ENCODE data around the gene SDF4. TPM values are rescaled to one million over a fixed set of nuclear protein-coding genes. Genes with fewer than 3 reads are reported as not detected.

Gene SDF4
- total and polyA plus RNA-seq, 2 of the 13 experiments (the other 11 are each of a cell fraction or from before 2014, with no cell fraction given): 80.8 to 107 TPM

DNA sequence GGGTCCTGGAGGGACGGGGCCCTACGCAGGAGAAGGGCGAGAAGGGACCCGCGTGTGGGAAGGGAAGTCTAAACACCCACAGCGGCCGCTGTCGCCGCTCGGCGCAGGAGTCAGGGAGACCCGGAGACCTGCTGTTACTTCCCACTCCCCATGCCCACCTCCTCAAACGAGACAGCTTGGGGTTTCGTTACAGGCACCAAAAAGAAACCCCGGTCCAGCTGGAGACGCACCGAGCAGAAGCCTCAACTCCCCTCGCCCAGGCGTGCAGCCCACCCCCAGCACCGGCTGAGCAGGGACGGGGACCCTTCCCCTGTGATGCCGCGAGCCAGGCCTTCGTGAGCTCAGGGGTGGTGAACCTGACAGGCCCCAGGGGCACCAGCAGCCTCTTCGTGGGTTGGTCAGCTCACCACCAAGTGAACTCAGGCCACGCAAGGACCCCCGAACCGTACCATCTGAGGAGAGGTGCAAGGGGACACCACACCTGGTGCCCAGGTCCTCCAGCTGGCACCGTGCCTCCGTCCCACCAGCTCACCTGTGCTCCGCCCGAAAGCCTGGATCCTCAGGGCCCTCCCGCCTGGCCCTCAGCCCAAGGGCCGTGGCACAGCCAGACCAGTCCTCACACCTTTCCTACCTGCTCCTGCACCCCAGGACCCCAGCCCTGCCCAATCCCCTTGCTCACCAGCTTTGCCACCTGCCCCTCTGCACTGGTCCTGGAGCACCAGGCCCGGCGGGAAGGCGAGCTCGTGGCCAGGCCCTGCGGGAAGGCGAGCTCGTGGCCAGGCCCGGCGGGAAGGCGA, 5.0 kb downstream of the SDF4 start:
- peak; percentile 53 for TF ChIP-seq RBFOX2 (IDR thresholded peaks at IDR 0.05; ENCODE audit: low read depth, low read length)
- no peak for TF ChIP-seq ZFP82 (CRISPR knock-in tag; IDR thresholded peaks at IDR 0.05; ENCODE audit: borderline replicate concordance)
- no peak for TF ChIP-seq ZNF446 (CRISPR knock-in tag; IDR thresholded peaks at IDR 0.05)
- no peak for TF ChIP-seq ZNF143 (CRISPR knock-in tag; IDR thresholded peaks at IDR 0.05)
- TF ChIP-seq AGO2 (optimal IDR thresholded peaks at IDR 0.05; ENCODE audit: low read depth, low read length): peak; percentile 8
- TF ChIP-seq, protein P1, sequence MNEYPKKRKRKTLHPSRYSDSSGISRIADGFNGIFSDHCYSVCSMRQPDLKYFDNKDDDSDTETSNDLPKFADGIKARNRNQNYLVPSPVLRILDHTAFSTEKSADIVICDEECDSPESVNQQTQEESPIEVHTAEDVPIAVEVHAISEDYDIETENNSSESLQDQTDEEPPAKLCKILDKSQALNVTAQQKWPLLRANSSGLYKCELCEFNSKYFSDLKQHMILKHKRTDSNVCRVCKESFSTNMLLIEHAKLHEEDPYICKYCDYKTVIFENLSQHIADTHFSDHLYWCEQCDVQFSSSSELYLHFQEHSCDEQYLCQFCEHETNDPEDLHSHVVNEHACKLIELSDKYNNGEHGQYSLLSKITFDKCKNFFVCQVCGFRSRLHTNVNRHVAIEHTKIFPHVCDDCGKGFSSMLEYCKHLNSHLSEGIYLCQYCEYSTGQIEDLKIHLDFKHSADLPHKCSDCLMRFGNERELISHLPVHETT (CRISPR knock-in tag; conservative IDR thresholded peaks at IDR 0.05): no peak
- TF ChIP-seq ZNF180 (CRISPR knock-in tag; IDR thresholded peaks at IDR 0.05; ENCODE audit: borderline replicate concordance, low read depth): no peak
- TF ChIP-seq, protein P2, sequence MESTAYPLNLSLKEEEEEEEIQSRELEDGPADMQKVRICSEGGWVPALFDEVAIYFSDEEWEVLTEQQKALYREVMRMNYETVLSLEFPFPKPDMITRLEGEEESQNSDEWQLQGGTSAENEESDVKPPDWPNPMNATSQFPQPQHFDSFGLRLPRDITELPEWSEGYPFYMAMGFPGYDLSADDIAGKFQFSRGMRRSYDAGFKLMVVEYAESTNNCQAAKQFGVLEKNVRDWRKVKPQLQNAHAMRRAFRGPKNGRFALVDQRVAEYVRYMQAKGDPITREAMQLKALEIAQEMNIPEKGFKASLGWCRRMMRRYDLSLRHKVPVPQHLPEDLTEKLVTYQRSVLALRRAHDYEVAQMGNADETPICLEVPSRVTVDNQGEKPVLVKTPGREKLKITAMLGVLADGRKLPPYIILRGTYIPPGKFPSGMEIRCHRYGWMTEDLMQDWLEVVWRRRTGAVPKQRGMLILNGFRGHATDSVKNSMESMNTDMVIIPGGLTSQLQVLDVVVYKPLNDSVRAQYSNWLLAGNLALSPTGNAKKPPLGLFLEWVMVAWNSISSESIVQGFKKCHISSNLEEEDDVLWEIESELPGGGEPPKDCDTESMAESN (CRISPR knock-in tag; conservative IDR thresholded peaks at IDR 0.05): no peak
- Histone ChIP-seq H4K20me1 (ENCODE audit: insufficient read depth, low read length) (0 out of 2 replicates have a peak, but pooled peaks cover 7% of the 10 kb centered on the region), H3K4me2 (ENCODE audit: low read depth, low read length) (no peak overlapping the region), H3K79me2 (ENCODE audit: insufficient read depth, low read length) (peaks cover 49% of the 10 kb centered on the region), H3K9me3 (ENCODE audit: low read length) (no peaks in the 10 kb centered on the region), H3K4me3 (replicated peaks in 1 of 3; ENCODE audit: insufficient read depth in 1 of 3, low read depth in 2 of 3, low read length in 3 of 3) (no peak overlapping the region), H3K9ac (ENCODE audit: insufficient read depth, low read depth, low read length) (no peak overlapping the region), H3K27ac (ENCODE audit: extremely low read length, insufficient read depth, low read length) (no peak overlapping the region), H3K27me3 (ENCODE audit: control insufficient read depth in 1 of 2, insufficient read depth in 2 of 2, low read length in 2 of 2) (no peaks in the 10 kb centered on the region; a peak in 1 of 5 replicates), H3K4me1 (ENCODE audit: insufficient read depth, low read length) (peaks cover 15% of the 10 kb centered on the region), H3K36me3 (replicated peaks in 1 of 2; ENCODE audit: control insufficient read depth in 1 of 2, insufficient read depth in 2 of 2, low read length in 2 of 2) (peaks cover 29 to 60% of the 10 kb centered on the region in 2 experiments), H2AFZ (ENCODE audit: low read length) (no peak overlapping the region)
- in situ Hi-C loops (cut with HindIII; ENCODE audit: extremely low pct_ligation_motif_present, low pct_unique_long_range_greater_than_20kb): no loop called here
- ChIA-PET POLR2A (no interaction called here), CTCF (ENCODE audit: low intra/inter-chr PET ratio, low total read pairs) (no interaction called here)
- DNase-seq (ENCODE audit: low spot score) (no peak), FAIRE-seq (no peak), ATAC-seq (no peak)
- BruUV-seq (replicated peaks): no TSS peak
- 98% methylated on average over 27 of the region's 44 CpGs for WGBS (ENCODE audit: low lambda C conversion rate)
- intact Hi-C loops (cut with micrococcal nuclease; ENCODE audit: unreplicated experiment): no loop called here
